Endothelial cell of umbilical vein (primary cell): ENCODE measurements around the gene NME7.

ENCODE experiments used
- CTCF ChIP-seq, 2 donors: IDR thresholded peaks; 1 replicate in 1 of 2; 2 replicates in 1 of 2; pipeline ENCODE4 v1.5.1; 2011; ENCODE audit warnings: low read length in 2 of 2, mild to moderate bottlenecking in 2 of 2, moderate library complexity in 2 of 2, control low read depth in 1 of 2, inconsistent platforms in 1 of 2, low read depth in 1 of 2; ENCODE audit not compliant: insufficient read depth in 1 of 2; ENCODE audit errors: extremely low read depth in 1 of 2
- EZH2 ChIP-seq: IDR thresholded peaks from 2 replicates; pipeline ENCODE4 v1.6.1; 2012; ENCODE audit warnings: borderline replicate concordance, low read depth, mild to moderate bottlenecking, moderate library complexity, low read length, inconsistent platforms; ENCODE audit not compliant: severe bottlenecking
- MAX ChIP-seq: IDR thresholded peaks from 2 replicates; pipeline ENCODE4 v1.6.1; 2011; ENCODE audit not compliant: insufficient read depth, insufficient read length
- POLR2A ChIP-seq: IDR thresholded peaks from 2 replicates; pipeline ENCODE4 v1.6.1; 2012; ENCODE audit warnings: low read depth, mild to moderate bottlenecking, control low read depth, low read length
- POLR2AphosphoS5 ChIP-seq: IDR thresholded peaks from 2 replicates; pipeline ENCODE4 v1.6.1; 2012; ENCODE audit warnings: low read depth, mild to moderate bottlenecking, control low read depth, low read length, moderate library complexity; ENCODE audit not compliant: insufficient read depth

- TF ChIP-seq POLR2A (no peak), MAX (no peak), CTCF (IDR thresholded peaks at IDR 0.05; ENCODE audit: extremely low read depth in 1 of 2, insufficient read depth in 1 of 2, low read depth in 1 of 2, low read length in 2 of 2) (no peak), EZH2 (no peak), POLR2AphosphoS5 (no peak)
Measured at GRCh38 chr1:169289016-169289415, 78.6 kb downstream of the NME7 start.
